DMS53 (cell line): Measurements from ENCODE around the gene ARHGAP1.
"Not testable (repeated sequence)": the region's sequence is repeated elsewhere in the genome, so short reads cannot be mapped to it uniquely, and the experiment has no call there.

Experiments used
- DNase-seq: peaks from one replicate; lab custom pipeline; 2025; lab: John Stamatoyannopoulos, UW

Gene ARHGAP1

GRCh38 chr11:46723359-46723680, 22.9 kb upstream of the ARHGAP1 start:
- no peak for DNase-seq

- no peak for DNase-seq
These were observed 22.3 kb upstream of the ARHGAP1 start for GRCh38 chr11:46722566-46723358.

GRCh38 chr11:46721286-46721685, 20.9 kb upstream of the ARHGAP1 start:
- no peak for DNase-seq

GRCh38 chr11:46719543-46720218, 19.3 kb upstream of the ARHGAP1 start:
- no peak for DNase-seq

GRCh38 chr11:46719048-46719542, 18.7 kb upstream of the ARHGAP1 start, which contains the start of gene F2:
F2 (plus strand) TSS chr11:46719213; CDS start chr11:46719236, 23 bp downstream.
- peak; percentile 28 for DNase-seq

GRCh38 chr11:46718155-46719019, 18.0 kb upstream of the ARHGAP1 start:
- peak; percentile 91 for DNase-seq

GRCh38 chr11:46717825-46718154, 17.4 kb upstream of the ARHGAP1 start:
- DNase-seq = not testable (repeated sequence)

GRCh38 chr11:46712874-46713576, 12.6 kb upstream of the ARHGAP1 start:
- DNase-seq = no peak

GRCh38 chr11:46711303-46711702, 10.9 kb upstream of the ARHGAP1 start:
- DNase-seq = no peak

GRCh38 chr11:46710821-46711269, 10.4 kb upstream of the ARHGAP1 start:
- no peak for DNase-seq

GRCh38 chr11:46709351-46709750, 8.9 kb upstream of the ARHGAP1 start:
- DNase-seq = not testable (repeated sequence)

GRCh38 chr11:46706886-46707285, 6.5 kb upstream of the ARHGAP1 start:
- DNase-seq = no peak

- no peak for DNase-seq
These were observed 4.8 kb upstream of the ARHGAP1 start for GRCh38 chr11:46705070-46705688.

- DNase-seq = peak; percentile 32
These were observed 747 bp upstream of the ARHGAP1 start for GRCh38 chr11:46701078-46701654.

- no peak for DNase-seq
These were observed 1.8 kb downstream of the ARHGAP1 start for GRCh38 chr11:46698597-46698996.

GRCh38 chr11:46697723-46698122, 2.7 kb downstream of the ARHGAP1 start:
- DNase-seq = no peak

- DNase-seq = peak; percentile 14
These were observed 3.1 kb downstream of the ARHGAP1 start for GRCh38 chr11:46697303-46697702.

- DNase-seq = no peak
These were observed 4.2 kb downstream of the ARHGAP1 start for GRCh38 chr11:46696212-46696558.

- no peak for DNase-seq
These were observed 4.8 kb downstream of the ARHGAP1 start for GRCh38 chr11:46695345-46696211.

- DNase-seq = no peak
These were observed 5.8 kb downstream of the ARHGAP1 start for GRCh38 chr11:46694607-46695006.
